Osteoblast (primary cell): Measurements from ENCODE around the gene C1orf210. TPM values are rescaled to one million over a fixed set of nuclear protein-coding genes. Genes with fewer than 3 reads are reported as not detected.

Experiments used
- DNase-seq: peaks from one replicate; pipeline ENCODE4 v3.0.0; 2011; ENCODE audit warnings: low spot score, mixed read lengths; ENCODE audit not compliant: insufficient read length; ENCODE audit errors: missing footprints
- H2AFZ ChIP-seq: 2 replicates; pipeline ENCODE4 v1.6.0; 2011; ENCODE audit warnings: mild to moderate bottlenecking, low read length
- H3K27ac ChIP-seq: 2 replicates; pipeline ENCODE4 v1.5.1; 2011; ENCODE audit warnings: mild to moderate bottlenecking, low read depth, low read length, moderate library complexity
- H3K27me3 ChIP-seq: 2 replicates; pipeline ENCODE4 v1.6.0; 2012; ENCODE audit warnings: mild to moderate bottlenecking, control low read depth, inconsistent platforms, low read length, moderate library complexity; ENCODE audit not compliant: insufficient read depth
- H3K36me3 ChIP-seq: 2 replicates; pipeline ENCODE4 v1.5.1; 2011; ENCODE audit warnings: mild to moderate bottlenecking, low read length, control low read depth, moderate library complexity; ENCODE audit not compliant: insufficient read depth
- H3K4me1 ChIP-seq: 2 replicates; pipeline ENCODE4 v1.5.1; 2011; ENCODE audit warnings: mild to moderate bottlenecking, low read length, control low read depth, moderate library complexity; ENCODE audit not compliant: insufficient read depth
- H3K4me2 ChIP-seq: 2 replicates; pipeline ENCODE4 v1.6.0; 2011; ENCODE audit warnings: mild to moderate bottlenecking, low read length; ENCODE audit not compliant: insufficient read depth
- H3K4me3 ChIP-seq: fragments of 200-600 bp; sonication (generic); 3 replicates; pipeline ENCODE4 v1.5.1; 2012; ENCODE audit warnings: mild to moderate bottlenecking, low read length, inconsistent platforms; ENCODE audit not compliant: insufficient read depth
- H3K79me2 ChIP-seq: 2 replicates; pipeline ENCODE4 v1.6.0; 2012; ENCODE audit warnings: mild to moderate bottlenecking, low read length, control low read depth, inconsistent platforms; ENCODE audit not compliant: insufficient read depth
- H3K9me3 ChIP-seq: 2 replicates; pipeline ENCODE4 v1.5.1; 2011; ENCODE audit warnings: low read depth, low read length, control low read depth
- H4K20me1 ChIP-seq: 2 replicates; pipeline ENCODE4 v1.6.0; 2012; ENCODE audit warnings: mild to moderate bottlenecking, low read length, control low read depth; ENCODE audit not compliant: insufficient read depth
- CTCF ChIP-seq: IDR thresholded peaks from 2 replicates; pipeline ENCODE4 v1.5.1; 2011; ENCODE audit warnings: mild to moderate bottlenecking, low read depth, low read length, moderate library complexity; ENCODE audit errors: extremely low read depth
- total RNA-seq: library from RNA; depleted of rRNA; stranded (reverse); fragments of >200 nt; gene quantifications from 2 replicates; pipeline ENCODE4 v1.2.3, GENCODE V29; 2012

C1orf210 gene
- total RNA-seq, 1 donor, result not detected

GRCh38 chr1:43322506-43322905, 37.1 kb upstream of the C1orf210 start:
- H2AFZ ChIP-seq, result no peak overlapping the region
- no peak for TF ChIP-seq CTCF

GRCh38 chr1:43321331-43321891, 36.0 kb upstream of the C1orf210 start:
- no peak overlapping the region for H3K27ac ChIP-seq
- no peaks in the 10 kb centered on the region for H3K27me3 ChIP-seq
- H3K79me2 ChIP-seq, result no peaks in the 10 kb centered on the region
- H3K4me3 ChIP-seq, result no peak overlapping the region
- H3K9me3 ChIP-seq, result no peaks in the 10 kb centered on the region
- no peaks in the 10 kb centered on the region for H3K4me1 ChIP-seq
- no peak overlapping the region for H3K4me2 ChIP-seq
- H4K20me1 ChIP-seq, result no peaks in the 10 kb centered on the region
- no peak overlapping the region for H2AFZ ChIP-seq
- DNase-seq, result no peak
- TF ChIP-seq CTCF, result no peak
- no peaks in the 10 kb centered on the region for H3K36me3 ChIP-seq

More at GRCh38 chr1:43322506-43322905, 37.1 kb upstream of the C1orf210 start:
- Histone ChIP-seq H3K27ac (no peak overlapping the region), H3K36me3 (no peaks in the 10 kb centered on the region), H3K9me3 (no peaks in the 10 kb centered on the region), H3K4me2 (no peak overlapping the region), H3K27me3 (no peaks in the 10 kb centered on the region), H3K79me2 (no peaks in the 10 kb centered on the region), H3K4me1 (no peaks in the 10 kb centered on the region), H4K20me1 (no peaks in the 10 kb centered on the region), H3K4me3 (no peak overlapping the region)
- no peak for DNase-seq

GRCh38 chr1:43319766-43320165, 34.4 kb upstream of the C1orf210 start:
- Histone ChIP-seq H3K36me3 (no peaks in the 10 kb centered on the region), H3K4me2 (no peak overlapping the region), H3K4me1 (no peaks in the 10 kb centered on the region), H4K20me1 (no peaks in the 10 kb centered on the region), H3K27me3 (no peaks in the 10 kb centered on the region), H3K27ac (no peak overlapping the region), H3K4me3 (no peak overlapping the region), H3K9me3 (no peaks in the 10 kb centered on the region), H2AFZ (no peak overlapping the region), H3K79me2 (no peaks in the 10 kb centered on the region)
- TF ChIP-seq CTCF, result no peak
- no peak for DNase-seq

- no peaks in the 10 kb centered on the region for H3K79me2 ChIP-seq
- TF ChIP-seq CTCF, result no peak
- H3K36me3 ChIP-seq, result no peaks in the 10 kb centered on the region
- H3K4me3 ChIP-seq, result no peak overlapping the region
- no peak for DNase-seq
- H2AFZ ChIP-seq, result no peak overlapping the region
- H3K9me3 ChIP-seq, result no peaks in the 10 kb centered on the region
- no peak overlapping the region for H3K27ac ChIP-seq
- H4K20me1 ChIP-seq, result no peaks in the 10 kb centered on the region
- H3K4me2 ChIP-seq, result no peak overlapping the region
- H3K4me1 ChIP-seq, result no peaks in the 10 kb centered on the region
- H3K27me3 ChIP-seq, result no peaks in the 10 kb centered on the region
Measured at GRCh38 chr1:43319288-43319687, 33.9 kb upstream of the C1orf210 start.
